ENCODE results near the gene SLC30A3.
"Not testable (repeated sequence)": the region's sequence is repeated elsewhere in the genome, so short reads cannot be mapped to it uniquely, and the experiment has no call there.

The SLC30A3 gene

GRCh38 chr2:27262379-27263286 is at the start of gene SLC30A3:
SLC30A3 (minus strand) TSS chr2:27263047; CDS start chr2:27262906, 141 bp downstream.
- in situ Hi-C loops (cut with MboI; ENCODE audit: low pct_unique_long_range_greater_than_20kb, low sequenced_read_pairs), result no loop called here
- peak; percentile 77 for DNase-seq

DNA sequence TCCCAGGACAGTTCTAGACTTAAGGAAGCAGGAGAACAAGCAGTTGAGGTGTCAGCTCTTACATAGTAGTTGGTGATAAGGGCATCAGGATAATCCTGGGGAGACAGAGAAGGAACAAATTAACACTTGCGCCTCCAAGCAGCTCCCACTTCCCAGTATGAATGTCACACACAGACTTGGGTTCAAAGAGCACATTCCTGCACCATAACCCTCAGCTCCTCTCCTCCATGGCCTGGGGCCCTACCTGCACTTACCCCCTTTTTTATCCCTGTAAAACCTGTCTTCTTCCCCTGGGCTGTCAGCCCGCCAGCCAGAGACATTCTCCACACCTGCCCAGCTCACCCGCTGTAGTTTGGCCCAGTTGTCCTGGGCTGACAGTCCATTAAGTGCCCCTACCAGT is 49.3 kb upstream of the SLC30A3 start:
- no peak for DNase-seq
- in situ Hi-C loops (cut with MboI; ENCODE audit: low pct_unique_long_range_greater_than_20kb, low sequenced_read_pairs), result no loop called here

DNA sequence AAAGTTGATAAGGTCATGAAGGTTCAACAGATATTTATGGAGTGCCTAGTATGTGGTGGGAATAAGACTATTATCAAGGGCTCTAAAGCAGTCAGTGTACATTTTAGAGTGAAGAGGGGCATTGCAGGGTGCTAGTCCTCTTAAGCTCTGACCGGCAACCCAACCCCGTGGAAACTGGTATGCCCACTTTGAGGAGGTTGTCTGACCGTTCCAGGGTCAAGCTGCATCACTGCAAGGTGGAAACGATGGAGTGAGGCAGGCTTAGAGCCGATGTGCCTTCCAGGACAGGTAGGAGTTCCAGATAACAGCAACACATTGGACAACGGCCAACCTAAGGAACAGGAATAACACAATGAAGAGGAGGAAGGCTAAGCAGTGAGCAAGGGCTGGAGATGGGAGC is 46.8 kb upstream of the SLC30A3 start:
- in situ Hi-C loops (cut with MboI; ENCODE audit: low pct_unique_long_range_greater_than_20kb, low sequenced_read_pairs), result no loop called here

DNA sequence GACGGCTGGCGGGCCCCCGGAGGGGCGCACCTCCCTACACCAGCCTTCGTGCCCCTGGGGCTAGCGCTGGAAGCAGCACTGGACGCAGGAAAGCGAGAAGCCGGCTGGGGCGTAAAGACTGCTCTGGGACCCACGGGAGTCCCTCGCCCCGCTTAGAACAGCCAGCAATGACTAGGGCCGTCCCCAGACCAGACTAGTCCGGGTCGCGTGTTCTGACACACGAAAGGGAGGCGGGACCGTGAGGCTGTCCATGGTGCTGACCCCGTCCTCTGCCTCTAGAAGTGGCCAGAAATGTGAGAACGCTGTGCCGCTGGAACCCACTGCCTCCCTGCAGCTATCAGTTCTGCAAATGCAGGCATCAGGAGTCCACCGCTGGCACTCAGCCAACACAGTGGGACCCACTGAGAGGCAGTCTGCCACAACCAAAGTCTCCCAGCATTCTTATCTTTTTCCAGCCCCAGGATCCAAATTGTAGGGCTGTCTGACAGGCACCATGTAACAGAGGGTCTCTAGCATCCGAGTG is 45.6 kb upstream of the SLC30A3 start, which contains the start of gene UCN:
Gene UCN, minus strand, starts transcription at position 87 of the 523 bp plus-strand sequence. CDS start 550 bp downstream, outside the sequence.
- in situ Hi-C loops (cut with MboI; ENCODE audit: low pct_unique_long_range_greater_than_20kb, low sequenced_read_pairs), result no loop called here
- DNase-seq, result no peak

More for the DNA sequence above, 46.8 kb upstream of the SLC30A3 start:
- DNase-seq, result no peak

DNA sequence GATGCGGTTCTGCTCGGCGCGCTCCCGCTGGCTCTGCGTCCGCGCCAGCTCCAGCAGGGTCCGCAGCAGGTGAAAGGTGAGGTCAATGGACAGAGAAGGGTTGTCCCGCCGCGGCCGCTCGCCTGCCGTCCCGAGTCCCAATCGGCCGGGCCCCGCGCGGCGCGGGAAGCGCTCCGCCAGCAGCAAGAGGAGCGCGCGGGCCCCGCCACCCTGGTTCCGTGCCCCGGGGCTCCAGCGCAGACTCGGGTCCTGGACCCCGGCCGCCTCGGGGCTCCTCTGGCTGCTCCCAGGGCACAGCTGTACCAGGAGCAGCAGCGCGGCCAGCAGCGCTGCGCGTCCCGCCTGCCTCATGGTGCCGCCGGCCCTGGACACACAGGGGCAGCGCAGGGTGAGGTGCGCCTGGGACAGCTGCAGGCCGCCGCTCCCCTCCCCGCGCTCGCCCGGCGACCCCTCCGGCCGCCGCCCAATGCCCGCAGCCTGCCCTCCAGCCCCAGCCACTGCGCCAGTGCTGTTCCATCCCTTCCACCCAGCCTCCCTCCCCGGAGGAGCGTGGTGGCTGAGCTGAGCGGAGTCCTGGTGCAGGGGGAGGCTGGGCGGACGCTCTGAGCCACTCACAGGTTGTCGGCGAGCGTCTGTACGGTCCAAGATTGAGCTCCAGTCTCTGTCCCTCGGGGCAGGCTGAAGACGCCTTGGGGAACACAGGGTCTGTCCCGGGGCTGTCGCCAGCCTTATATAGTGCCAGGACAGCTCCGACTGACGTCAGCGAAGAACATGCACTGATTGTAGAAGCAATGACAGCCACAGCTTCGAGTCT is 44.9 kb upstream of the SLC30A3 start:
- DNase-seq, result no peak

GRCh38 chr2:27307287-27307544 is 44.4 kb upstream of the SLC30A3 start:
- in situ Hi-C loops (cut with MboI; ENCODE audit: low pct_unique_long_range_greater_than_20kb, low sequenced_read_pairs), result no loop called here
- DNase-seq, result no peak

More for the DNA sequence above, 44.9 kb upstream of the SLC30A3 start:
- in situ Hi-C loops (cut with MboI; ENCODE audit: low pct_unique_long_range_greater_than_20kb, low sequenced_read_pairs), result no loop called here

- in situ Hi-C loops (cut with MboI; ENCODE audit: low pct_unique_long_range_greater_than_20kb, low sequenced_read_pairs), result no loop called here
- DNase-seq, result no peak
Observed at GRCh38 chr2:27306573-27307286, 43.9 kb upstream of the SLC30A3 start.

DNA sequence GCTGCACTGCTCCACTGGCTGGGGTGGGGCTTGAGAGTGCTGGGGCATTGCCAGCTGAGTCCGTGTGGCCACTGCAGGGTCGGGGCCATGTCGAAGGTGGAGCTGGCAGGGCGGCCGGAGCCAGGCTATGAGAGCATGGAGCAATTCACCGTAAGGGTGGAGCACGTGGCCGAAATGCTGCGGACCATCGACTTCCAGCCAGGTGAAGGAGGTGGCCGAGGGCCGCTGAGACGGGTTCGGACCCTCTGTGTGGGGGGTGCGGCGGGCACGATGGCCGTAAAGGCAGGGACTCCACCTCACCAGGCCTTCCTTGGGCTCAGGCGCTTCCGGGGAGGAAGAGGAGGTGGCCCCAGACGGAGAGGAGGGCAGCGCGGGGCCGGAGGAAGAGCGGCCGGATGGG is 43.3 kb upstream of the SLC30A3 start:
- no peak for DNase-seq
- in situ Hi-C loops (cut with MboI; ENCODE audit: low pct_unique_long_range_greater_than_20kb, low sequenced_read_pairs), result no loop called here

DNA sequence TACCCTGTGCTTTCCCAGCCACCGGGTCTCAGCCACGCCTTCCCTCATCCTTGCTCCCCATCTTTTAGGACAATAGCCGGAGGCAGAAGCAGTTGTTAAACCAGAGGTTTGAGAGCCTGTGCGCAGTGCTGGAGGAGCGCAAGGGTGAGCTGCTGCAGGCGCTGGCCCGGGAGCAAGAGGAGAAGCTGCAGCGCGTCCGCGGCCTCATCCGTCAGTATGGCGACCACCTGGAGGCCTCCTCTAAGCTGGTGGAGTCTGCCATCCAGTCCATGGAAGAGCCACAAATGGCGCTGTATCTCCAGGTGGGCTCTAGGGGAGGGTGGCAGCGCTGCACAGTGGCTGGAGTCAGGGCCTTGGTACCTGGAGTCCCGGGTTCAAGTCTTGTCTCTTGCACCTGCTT is 42.7 kb upstream of the SLC30A3 start:
- in situ Hi-C loops (cut with MboI; ENCODE audit: low pct_unique_long_range_greater_than_20kb, low sequenced_read_pairs), result no loop called here
- DNase-seq, result no peak

DNA sequence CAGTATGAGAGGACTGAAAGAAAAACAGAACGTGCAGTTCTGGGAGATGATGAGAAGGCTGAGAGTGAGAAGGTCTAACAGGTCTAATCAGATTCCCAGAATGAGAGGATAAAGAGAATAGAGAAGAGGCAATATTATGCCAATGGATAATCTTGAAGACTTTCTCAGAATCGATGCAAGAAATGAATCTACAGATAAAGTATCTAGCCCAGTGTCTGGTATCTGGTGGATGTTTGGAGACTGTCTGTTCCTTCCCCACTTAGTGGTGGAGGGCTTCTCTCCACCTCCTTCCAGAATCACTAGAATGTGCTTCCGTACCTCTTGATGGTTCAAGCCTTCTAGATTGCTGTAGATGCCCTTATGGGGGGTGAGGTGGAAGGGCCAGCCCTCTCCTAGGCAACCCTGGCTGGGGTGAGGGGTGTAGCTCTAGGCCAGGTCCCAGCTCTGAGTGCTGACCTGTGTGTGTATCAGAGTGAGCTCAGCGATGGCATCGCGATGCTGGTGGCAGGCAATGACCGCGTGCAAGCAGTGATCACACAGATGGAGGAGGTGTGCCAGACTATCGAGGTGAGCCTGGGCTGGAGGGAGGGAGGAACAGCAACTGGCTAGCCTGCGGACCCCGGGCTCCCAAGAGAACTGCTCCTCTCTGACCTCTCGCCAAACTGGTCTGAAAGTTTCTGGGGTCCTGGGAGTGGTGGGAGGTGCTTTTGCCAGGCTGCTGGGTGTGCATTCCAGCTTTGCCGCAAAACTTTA is 41.8 kb upstream of the SLC30A3 start:
- in situ Hi-C loops (cut with MboI; ENCODE audit: low pct_unique_long_range_greater_than_20kb, low sequenced_read_pairs), result no loop called here
- no peak for DNase-seq

GRCh38 chr2:27303093-27304025 is 40.5 kb upstream of the SLC30A3 start:
- peak; percentile 79 for DNase-seq
- in situ Hi-C loops (cut with MboI; ENCODE audit: low pct_unique_long_range_greater_than_20kb, low sequenced_read_pairs), result no loop called here

DNA sequence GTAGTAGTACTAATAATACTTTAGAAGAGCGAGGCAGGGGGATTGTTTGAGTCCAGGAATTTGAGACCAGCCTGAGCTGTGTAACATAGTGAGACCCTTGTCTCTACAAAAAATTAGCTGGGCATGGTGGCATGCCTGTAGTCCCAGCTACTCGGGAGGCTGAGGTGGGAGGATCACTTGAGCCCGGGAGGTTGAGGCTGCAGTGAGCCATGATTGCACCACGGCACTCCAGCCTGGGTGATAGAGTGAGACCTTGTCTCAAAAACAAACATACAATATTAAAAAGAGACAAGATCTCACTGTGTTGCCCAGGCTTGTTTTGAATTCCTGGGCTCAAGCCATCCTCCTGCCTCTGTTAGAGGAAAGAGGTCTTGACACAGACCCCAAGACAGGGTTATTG is 37.8 kb upstream of the SLC30A3 start:
- in situ Hi-C loops (cut with MboI; ENCODE audit: low pct_unique_long_range_greater_than_20kb, low sequenced_read_pairs); DNase-seq: not testable (repeated sequence)

DNA sequence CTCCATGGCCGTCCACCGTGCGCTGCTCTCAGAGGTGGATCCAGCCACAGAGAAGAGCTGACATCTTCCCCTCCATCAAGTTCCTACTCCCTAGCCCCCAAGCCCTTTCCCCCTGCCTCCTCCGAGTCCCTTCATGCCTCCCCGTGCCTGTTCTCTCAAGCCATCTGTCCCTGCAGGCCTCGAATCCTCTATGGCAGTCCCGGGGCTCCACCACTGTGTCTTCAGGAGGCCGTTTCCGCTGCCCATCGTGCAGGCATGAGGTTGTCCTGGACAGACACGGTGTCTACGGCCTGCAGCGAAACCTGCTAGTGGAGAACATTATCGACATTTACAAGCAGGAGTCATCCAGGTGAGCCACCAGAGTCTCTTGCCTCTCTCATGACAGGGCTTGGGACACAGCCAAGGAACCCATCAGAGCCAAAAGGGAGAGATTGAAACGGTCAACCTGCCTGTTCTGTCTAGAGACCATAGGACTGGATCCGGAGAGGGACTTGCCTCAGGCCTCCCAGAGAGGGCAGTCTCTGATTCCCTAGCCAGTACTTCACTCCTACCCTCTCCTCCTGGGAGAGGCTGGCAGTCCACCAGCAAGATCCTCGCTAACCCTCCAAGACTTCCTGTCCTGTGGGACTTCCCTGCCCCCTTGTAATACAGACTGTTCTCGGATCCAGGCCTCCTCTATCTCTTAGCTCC is 35.7 kb upstream of the SLC30A3 start:
- DNase-seq, result no peak
- in situ Hi-C loops (cut with MboI; ENCODE audit: low pct_unique_long_range_greater_than_20kb, low sequenced_read_pairs), result no loop called here

DNA sequence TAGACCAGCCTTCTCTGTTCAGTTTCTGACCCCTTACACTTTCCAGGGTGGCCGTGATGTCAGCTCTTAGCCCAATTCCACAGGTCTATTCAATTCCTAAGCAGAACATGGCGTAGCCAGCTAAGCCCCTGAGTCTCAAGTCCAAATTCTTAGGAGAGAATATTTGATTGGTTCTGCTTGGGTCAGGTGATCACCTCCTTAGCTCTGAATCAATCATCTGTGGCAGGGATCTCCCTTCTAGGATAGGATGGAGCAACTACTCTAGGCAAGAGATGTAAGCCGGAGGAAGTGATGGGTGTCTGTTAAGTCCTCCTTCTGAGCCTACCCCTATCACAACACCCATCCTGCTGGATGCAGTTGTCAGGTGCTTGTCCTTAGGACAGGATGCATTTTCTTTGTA is 34.3 kb upstream of the SLC30A3 start:
- DNase-seq, result no peak
- in situ Hi-C loops (cut with MboI; ENCODE audit: low pct_unique_long_range_greater_than_20kb, low sequenced_read_pairs), result no loop called here

- in situ Hi-C loops (cut with MboI; ENCODE audit: low pct_unique_long_range_greater_than_20kb, low sequenced_read_pairs), result no loop called here
- DNase-seq, result no peak
Observed at GRCh38 chr2:27296481-27296880, 33.6 kb upstream of the SLC30A3 start.

DNA sequence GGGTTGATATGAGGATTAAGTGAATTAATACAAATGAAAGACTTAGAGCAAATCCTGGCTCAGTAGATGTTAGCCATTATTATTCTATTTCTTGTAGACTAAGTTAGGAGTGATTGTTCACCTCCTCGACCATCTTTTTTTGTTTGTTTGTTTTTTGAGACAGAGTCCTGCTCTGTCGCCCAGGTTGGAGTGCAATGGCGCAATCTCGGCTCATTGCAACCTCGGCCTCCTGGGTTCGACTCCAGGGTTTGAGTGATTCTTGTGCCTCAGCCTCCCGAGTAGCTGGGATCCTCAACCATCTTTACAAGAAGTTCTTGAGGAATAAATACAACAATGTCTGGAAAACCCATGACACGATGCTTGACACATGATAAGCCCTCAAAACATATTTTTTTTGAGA is 32.1 kb upstream of the SLC30A3 start:
- in situ Hi-C loops (cut with MboI; ENCODE audit: low pct_unique_long_range_greater_than_20kb, low sequenced_read_pairs), result no loop called here
- DNase-seq, result no peak

GRCh38 chr2:27291865-27292264 is 29.0 kb upstream of the SLC30A3 start:
- in situ Hi-C loops (cut with MboI; ENCODE audit: low pct_unique_long_range_greater_than_20kb, low sequenced_read_pairs), result no loop called here
- DNase-seq, result no peak
